ENCODE data around the gene GOLGA8R.
"Not testable (repeated sequence)": the region's sequence is repeated elsewhere in the genome, so short reads cannot be mapped to it uniquely, and the experiment has no call there.

The GOLGA8R gene

GRCh38 chr15:30414160-30414559 is at the start of gene GOLGA8R:
Gene GOLGA8R (minus strand): TSS chr15:30414260. CDS start chr15:30414162, 98 bp downstream.
- H3K27ac ChIP-seq (ENCODE audit: low read depth, low read length); H3K4me1 ChIP-seq (ENCODE audit: control insufficient read depth in 5 of 5, insufficient read depth in 5 of 5, low read length in 5 of 5); H3K36me3 ChIP-seq (ENCODE audit: control insufficient read depth in 5 of 5, insufficient read depth in 5 of 5, low read length in 5 of 5); H3K4me3 ChIP-seq (ENCODE audit: low read depth in 1 of 5, low read length in 5 of 5); H3K9ac ChIP-seq (ENCODE audit: low read length in 5 of 5); H3K27me3 ChIP-seq (ENCODE audit: control insufficient read depth in 5 of 5, insufficient read depth in 4 of 5, low read length in 5 of 5); H3K9me3 ChIP-seq (ENCODE audit: control insufficient read depth in 5 of 5, low read length in 5 of 5): not testable (repeated sequence)

GRCh38 chr15:30463849-30464248 is 49.8 kb upstream of the GOLGA8R start:
- H3K9ac ChIP-seq (ENCODE audit: low read length in 5 of 5); H3K4me3 ChIP-seq (ENCODE audit: low read depth in 1 of 5, low read length in 5 of 5); H3K27me3 ChIP-seq (ENCODE audit: control insufficient read depth in 5 of 5, insufficient read depth in 4 of 5, low read length in 5 of 5); H3K27ac ChIP-seq (ENCODE audit: low read depth, low read length); H3K36me3 ChIP-seq (ENCODE audit: control insufficient read depth in 5 of 5, insufficient read depth in 5 of 5, low read length in 5 of 5); H3K9me3 ChIP-seq (ENCODE audit: control insufficient read depth in 5 of 5, low read length in 5 of 5); H3K4me1 ChIP-seq (ENCODE audit: control insufficient read depth in 5 of 5, insufficient read depth in 5 of 5, low read length in 5 of 5): not testable (repeated sequence)

DNA sequence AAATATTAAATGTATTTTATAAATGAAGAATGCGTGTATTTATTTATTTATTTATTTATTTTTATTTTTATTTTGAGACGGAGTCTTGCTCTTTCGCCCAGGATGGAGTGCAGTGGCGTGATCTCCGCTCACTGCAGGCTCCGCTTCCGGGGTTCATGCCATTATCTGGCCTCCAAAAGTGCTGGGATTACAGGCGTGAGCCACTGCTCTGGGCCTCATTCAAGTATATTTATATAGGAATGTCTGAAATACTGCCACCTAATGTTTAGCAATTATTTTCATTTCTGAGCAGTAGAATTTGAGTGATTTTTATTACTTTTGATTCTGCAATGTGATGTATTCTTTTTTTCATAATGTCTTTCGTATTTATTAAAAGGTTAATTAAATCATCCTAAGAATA is 48.1 kb upstream of the GOLGA8R start:
- not testable (repeated sequence) for H3K9ac ChIP-seq (ENCODE audit: low read length in 5 of 5); H3K9me3 ChIP-seq (ENCODE audit: control insufficient read depth in 5 of 5, low read length in 5 of 5); H3K4me3 ChIP-seq (ENCODE audit: low read depth in 1 of 5, low read length in 5 of 5); H3K27me3 ChIP-seq (ENCODE audit: control insufficient read depth in 5 of 5, insufficient read depth in 4 of 5, low read length in 5 of 5); H3K4me1 ChIP-seq (ENCODE audit: control insufficient read depth in 5 of 5, insufficient read depth in 5 of 5, low read length in 5 of 5); H3K36me3 ChIP-seq (ENCODE audit: control insufficient read depth in 5 of 5, insufficient read depth in 5 of 5, low read length in 5 of 5); H3K27ac ChIP-seq (ENCODE audit: low read depth, low read length)

- not testable (repeated sequence) for H3K36me3 ChIP-seq (ENCODE audit: control insufficient read depth in 5 of 5, insufficient read depth in 5 of 5, low read length in 5 of 5); H3K4me1 ChIP-seq (ENCODE audit: control insufficient read depth in 5 of 5, insufficient read depth in 5 of 5, low read length in 5 of 5); H3K27me3 ChIP-seq (ENCODE audit: control insufficient read depth in 5 of 5, insufficient read depth in 4 of 5, low read length in 5 of 5); H3K9me3 ChIP-seq (ENCODE audit: control insufficient read depth in 5 of 5, low read length in 5 of 5); H3K4me3 ChIP-seq (ENCODE audit: low read depth in 1 of 5, low read length in 5 of 5); H3K27ac ChIP-seq (ENCODE audit: low read depth, low read length); H3K9ac ChIP-seq (ENCODE audit: low read length in 5 of 5)
These were observed 38.6 kb upstream of the GOLGA8R start for GRCh38 chr15:30452702-30453101.

DNA sequence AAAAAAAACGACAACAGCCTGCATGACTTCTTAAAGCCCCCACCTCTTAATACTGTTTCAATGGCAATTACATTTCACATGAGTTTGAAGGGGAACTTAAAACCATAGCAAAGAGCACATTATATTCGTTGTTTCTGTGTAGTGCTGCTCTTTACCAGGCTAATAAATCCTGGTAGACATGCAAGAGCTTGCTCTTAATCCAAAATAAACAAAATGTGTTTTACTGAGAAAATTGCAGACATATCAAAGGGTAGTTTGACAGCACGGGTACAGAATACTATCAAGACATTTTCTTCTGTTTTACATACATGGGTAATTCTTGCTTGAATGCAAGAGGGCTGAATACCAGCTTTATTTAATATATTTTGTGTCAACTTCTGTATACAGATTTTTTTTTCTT is 24.3 kb upstream of the GOLGA8R start:
- not testable (repeated sequence) for H3K9me3 ChIP-seq (ENCODE audit: control insufficient read depth in 5 of 5, low read length in 5 of 5)

DNA sequence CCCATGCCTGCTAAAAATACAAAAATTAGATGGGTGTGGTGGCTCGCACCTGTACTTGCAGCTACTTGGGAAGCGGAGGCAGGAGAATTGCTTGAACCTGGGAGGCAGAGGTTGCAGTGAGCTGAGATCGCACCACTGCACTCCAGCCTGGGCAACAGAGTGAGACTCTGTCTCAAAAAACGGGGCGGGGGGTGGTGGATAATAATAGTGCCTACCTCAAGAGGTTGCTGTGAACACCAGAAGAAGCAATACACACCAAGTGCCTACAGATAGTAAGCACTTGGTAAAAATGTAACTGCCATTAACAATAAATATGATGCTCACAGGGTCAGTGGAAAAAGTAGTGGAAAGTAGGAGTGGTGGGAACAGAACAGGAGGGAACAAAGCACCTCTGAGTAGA is 21.8 kb upstream of the GOLGA8R start:
- not testable (repeated sequence) for H3K4me3 ChIP-seq (ENCODE audit: low read depth in 1 of 5, low read length in 5 of 5); H3K9ac ChIP-seq (ENCODE audit: low read length in 5 of 5); H3K4me1 ChIP-seq (ENCODE audit: control insufficient read depth in 5 of 5, insufficient read depth in 5 of 5, low read length in 5 of 5); H3K27ac ChIP-seq (ENCODE audit: low read depth, low read length); H3K36me3 ChIP-seq (ENCODE audit: control insufficient read depth in 5 of 5, insufficient read depth in 5 of 5, low read length in 5 of 5); H3K27me3 ChIP-seq (ENCODE audit: control insufficient read depth in 5 of 5, insufficient read depth in 4 of 5, low read length in 5 of 5); H3K9me3 ChIP-seq (ENCODE audit: control insufficient read depth in 5 of 5, low read length in 5 of 5)

More for the DNA sequence above, 24.3 kb upstream of the GOLGA8R start:
- H3K27ac ChIP-seq (ENCODE audit: low read depth, low read length); H3K9ac ChIP-seq (ENCODE audit: low read length in 5 of 5); H3K4me1 ChIP-seq (ENCODE audit: control insufficient read depth in 5 of 5, insufficient read depth in 5 of 5, low read length in 5 of 5); H3K4me3 ChIP-seq (ENCODE audit: low read depth in 1 of 5, low read length in 5 of 5); H3K36me3 ChIP-seq (ENCODE audit: control insufficient read depth in 5 of 5, insufficient read depth in 5 of 5, low read length in 5 of 5); H3K27me3 ChIP-seq (ENCODE audit: control insufficient read depth in 5 of 5, insufficient read depth in 4 of 5, low read length in 5 of 5): not testable (repeated sequence)

DNA sequence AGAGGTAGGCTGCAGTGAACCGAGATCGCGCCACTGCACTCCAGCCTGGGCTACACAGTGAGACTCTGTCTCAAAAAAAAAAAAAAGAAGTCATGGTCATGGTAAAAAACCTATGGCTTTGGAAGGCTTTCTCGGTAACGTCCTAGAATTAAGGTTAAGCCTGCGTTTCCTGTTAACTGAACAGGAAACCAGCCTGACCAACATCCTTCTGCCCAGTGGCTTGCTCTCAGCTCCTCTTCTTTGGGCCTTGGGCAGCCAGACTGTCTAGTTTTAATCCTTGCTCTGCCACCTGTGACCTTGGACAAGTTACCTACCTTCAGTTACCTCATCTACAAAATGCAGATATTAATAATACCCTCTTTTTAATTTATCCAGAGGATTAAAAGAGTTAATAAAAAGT is 6.7 kb upstream of the GOLGA8R start:
- H3K27ac ChIP-seq (ENCODE audit: low read depth, low read length); H3K4me3 ChIP-seq (ENCODE audit: low read depth in 1 of 5, low read length in 5 of 5); H3K27me3 ChIP-seq (ENCODE audit: control insufficient read depth in 5 of 5, insufficient read depth in 4 of 5, low read length in 5 of 5); H3K9ac ChIP-seq (ENCODE audit: low read length in 5 of 5); H3K36me3 ChIP-seq (ENCODE audit: control insufficient read depth in 5 of 5, insufficient read depth in 5 of 5, low read length in 5 of 5); H3K9me3 ChIP-seq (ENCODE audit: control insufficient read depth in 5 of 5, low read length in 5 of 5); H3K4me1 ChIP-seq (ENCODE audit: control insufficient read depth in 5 of 5, insufficient read depth in 5 of 5, low read length in 5 of 5): not testable (repeated sequence)

DNA sequence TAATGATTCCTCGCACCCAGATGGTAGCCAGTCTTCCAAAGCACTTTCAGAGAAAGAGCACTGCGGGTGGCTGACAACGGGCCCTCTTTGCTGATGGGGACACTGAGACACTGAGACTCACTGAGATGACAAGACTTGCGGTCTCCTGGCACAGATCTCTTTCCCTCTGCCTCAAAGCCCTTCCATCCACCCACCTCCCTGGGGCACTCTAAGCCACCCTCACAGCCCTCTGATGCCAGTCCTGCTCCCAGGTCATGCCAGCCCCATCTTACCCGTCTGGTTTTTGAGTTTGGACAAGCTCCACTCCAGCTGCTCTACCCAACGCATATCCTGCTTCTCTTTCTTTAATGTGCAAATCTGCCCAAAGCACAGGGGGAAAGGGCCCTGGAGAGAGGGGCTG is 6.4 kb downstream of the GOLGA8R start:
- H3K36me3 ChIP-seq (ENCODE audit: control insufficient read depth in 5 of 5, insufficient read depth in 5 of 5, low read length in 5 of 5); H3K4me1 ChIP-seq (ENCODE audit: control insufficient read depth in 5 of 5, insufficient read depth in 5 of 5, low read length in 5 of 5); H3K27ac ChIP-seq (ENCODE audit: low read depth, low read length); H3K9ac ChIP-seq (ENCODE audit: low read length in 5 of 5); H3K4me3 ChIP-seq (ENCODE audit: low read depth in 1 of 5, low read length in 5 of 5); H3K27me3 ChIP-seq (ENCODE audit: control insufficient read depth in 5 of 5, insufficient read depth in 4 of 5, low read length in 5 of 5); H3K9me3 ChIP-seq (ENCODE audit: control insufficient read depth in 5 of 5, low read length in 5 of 5): not testable (repeated sequence)

DNA sequence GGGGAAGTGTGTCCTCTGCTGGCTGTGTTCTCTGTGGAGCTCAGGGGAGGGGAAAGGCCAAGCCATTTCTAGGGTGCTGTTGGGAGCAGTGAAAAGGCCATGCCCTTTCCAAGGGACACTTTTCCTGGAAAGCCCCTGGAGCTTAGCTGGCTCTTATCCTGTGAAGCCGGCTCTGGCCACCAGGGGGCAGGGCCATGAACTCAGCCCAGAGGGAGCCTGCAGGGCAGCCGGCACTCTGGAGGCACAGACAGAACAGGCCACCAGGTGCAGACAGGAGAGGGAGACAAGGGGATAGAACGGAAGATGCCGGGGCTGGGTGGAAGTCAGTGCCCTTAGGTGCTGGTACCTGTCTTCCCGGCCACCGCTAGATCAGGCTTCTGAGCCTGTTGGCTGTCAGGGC is 15.1 kb downstream of the GOLGA8R start:
- H3K4me3 ChIP-seq (ENCODE audit: low read depth in 1 of 5, low read length in 5 of 5); H3K27me3 ChIP-seq (ENCODE audit: control insufficient read depth in 5 of 5, insufficient read depth in 4 of 5, low read length in 5 of 5); H3K9me3 ChIP-seq (ENCODE audit: control insufficient read depth in 5 of 5, low read length in 5 of 5); H3K9ac ChIP-seq (ENCODE audit: low read length in 5 of 5); H3K27ac ChIP-seq (ENCODE audit: low read depth, low read length); H3K4me1 ChIP-seq (ENCODE audit: control insufficient read depth in 5 of 5, insufficient read depth in 5 of 5, low read length in 5 of 5); H3K36me3 ChIP-seq (ENCODE audit: control insufficient read depth in 5 of 5, insufficient read depth in 5 of 5, low read length in 5 of 5): not testable (repeated sequence)

- not testable (repeated sequence) for H3K27me3 ChIP-seq (ENCODE audit: control insufficient read depth in 5 of 5, insufficient read depth in 4 of 5, low read length in 5 of 5); H3K27ac ChIP-seq (ENCODE audit: low read depth, low read length); H3K9ac ChIP-seq (ENCODE audit: low read length in 5 of 5); H3K4me1 ChIP-seq (ENCODE audit: control insufficient read depth in 5 of 5, insufficient read depth in 5 of 5, low read length in 5 of 5); H3K4me3 ChIP-seq (ENCODE audit: low read depth in 1 of 5, low read length in 5 of 5); H3K9me3 ChIP-seq (ENCODE audit: control insufficient read depth in 5 of 5, low read length in 5 of 5); H3K36me3 ChIP-seq (ENCODE audit: control insufficient read depth in 5 of 5, insufficient read depth in 5 of 5, low read length in 5 of 5)
These were observed 20.4 kb downstream of the GOLGA8R start for GRCh38 chr15:30393664-30393991.

GRCh38 chr15:30392766-30393663 is 21.0 kb downstream of the GOLGA8R start, which contains the start of gene CHRFAM7A:
Gene CHRFAM7A (minus strand): TSS chr15:30393540. CDS start chr15:30383351, 10,189 bp downstream.
- H3K4me3 ChIP-seq (ENCODE audit: low read depth in 1 of 5, low read length in 5 of 5), result not testable (repeated sequence)

More at GRCh38 chr15:30392766-30393663, 21.0 kb downstream of the GOLGA8R start, which contains the start of gene CHRFAM7A:
- not testable (repeated sequence) for H3K9ac ChIP-seq (ENCODE audit: low read length in 5 of 5); H3K27me3 ChIP-seq (ENCODE audit: control insufficient read depth in 5 of 5, insufficient read depth in 4 of 5, low read length in 5 of 5); H3K4me1 ChIP-seq (ENCODE audit: control insufficient read depth in 5 of 5, insufficient read depth in 5 of 5, low read length in 5 of 5); H3K27ac ChIP-seq (ENCODE audit: low read depth, low read length); H3K9me3 ChIP-seq (ENCODE audit: control insufficient read depth in 5 of 5, low read length in 5 of 5); H3K36me3 ChIP-seq (ENCODE audit: control insufficient read depth in 5 of 5, insufficient read depth in 5 of 5, low read length in 5 of 5)
